ENCODE measurements around the gene TIAM1.

Gene TIAM1

DNA sequence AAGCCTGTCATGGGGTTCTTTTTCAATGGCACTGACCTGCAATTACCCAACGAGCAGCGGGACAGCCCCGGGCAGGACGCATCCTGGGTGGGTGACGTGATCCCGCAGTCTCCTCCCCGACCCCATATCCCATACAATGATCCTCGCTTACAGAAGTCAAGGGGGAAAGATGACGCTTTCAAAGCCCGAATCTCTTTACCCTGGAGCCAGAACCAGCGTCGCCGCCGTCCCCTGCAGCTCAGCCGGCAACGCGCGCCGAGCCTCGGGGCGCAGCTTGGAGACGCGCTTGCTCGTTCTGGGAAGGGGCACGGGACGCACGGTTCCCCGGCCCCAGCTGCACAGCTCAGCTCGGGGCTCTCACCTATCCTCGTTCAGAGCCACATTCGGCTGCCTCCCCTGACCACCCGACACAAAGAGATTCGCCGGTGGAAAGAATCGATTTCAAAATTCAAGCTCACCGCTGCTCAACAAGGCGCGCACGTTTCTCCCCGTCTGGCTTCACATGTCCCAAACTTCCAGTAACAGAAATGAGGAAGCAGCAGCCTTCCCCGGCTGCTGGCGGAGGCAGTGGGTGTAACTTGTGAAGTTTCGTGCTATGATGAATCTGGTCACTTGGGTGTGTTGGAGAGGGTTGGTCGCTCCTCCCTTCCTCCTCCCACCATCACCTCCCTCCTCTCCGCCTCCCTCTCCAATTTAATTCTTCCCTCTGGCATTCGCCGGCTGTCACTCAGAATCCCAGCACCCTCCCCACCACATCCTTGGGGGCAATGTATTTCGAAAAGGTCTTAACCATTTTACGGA lies at the start of gene TIAM1:
Gene TIAM1 (minus strand): TSS at position 582 of the 801 bp plus-strand sequence. CDS start 77,289 bp downstream, outside the sequence.
- peak; percentile 40 for DNase-seq

DNA sequence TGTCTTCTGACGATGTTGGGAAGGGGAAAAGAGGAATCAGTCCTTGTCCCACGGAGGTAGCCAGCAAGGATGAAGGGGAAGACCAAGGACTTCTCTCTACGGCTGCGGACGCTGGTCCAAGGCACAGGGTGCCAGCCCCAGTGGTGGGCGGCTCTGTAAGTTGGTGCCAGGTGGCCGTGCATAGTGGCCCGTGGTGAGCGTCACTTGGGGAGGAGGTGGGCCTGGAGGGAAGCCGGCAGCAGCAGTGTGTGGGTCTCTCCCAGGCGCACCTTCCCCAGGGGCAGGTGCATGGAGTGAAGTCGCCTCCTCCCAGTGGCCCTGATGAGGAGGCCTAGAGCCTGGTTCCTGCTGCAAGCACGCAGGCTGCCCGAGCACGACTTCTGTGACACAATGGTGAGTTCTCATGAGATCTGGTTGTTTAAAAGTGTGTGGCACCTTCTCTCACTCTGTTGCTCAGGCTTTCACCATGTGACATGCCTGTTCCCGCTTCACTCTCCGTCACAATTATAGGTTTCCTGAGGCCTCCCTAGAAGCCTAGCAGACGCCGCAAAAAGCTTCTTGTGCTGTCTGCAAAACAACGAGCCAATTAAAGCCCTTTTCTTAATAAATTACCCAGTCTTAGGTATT lies 43.6 kb upstream of the TIAM1 start:
- DNase-seq = no peak

- DNase-seq = no peak
These were observed 41.9 kb upstream of the TIAM1 start for GRCh38 chr21:31386006-31386405.

DNA sequence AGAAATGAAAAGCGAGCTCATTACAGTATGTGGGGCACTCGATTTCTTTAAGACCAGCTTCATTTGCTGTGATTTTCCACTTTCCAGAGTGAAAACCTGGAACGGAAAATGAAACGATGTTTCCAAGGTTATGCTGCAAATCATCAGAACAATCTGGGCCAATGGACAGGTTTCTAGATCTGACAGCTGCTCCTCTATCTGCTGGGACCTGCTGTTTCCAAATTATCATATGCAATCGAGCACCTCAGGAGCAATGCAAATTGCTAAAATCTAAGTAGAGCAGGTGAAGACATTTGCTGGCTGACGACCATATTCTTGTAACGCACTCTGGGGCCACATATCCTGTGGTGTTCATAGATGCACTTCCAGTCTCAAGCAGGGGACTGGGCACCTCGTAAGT lies 39.7 kb upstream of the TIAM1 start:
- no peak for DNase-seq

GRCh38 chr21:31382060-31382459 lies 38.0 kb upstream of the TIAM1 start:
- DNase-seq = no peak

- no peak for DNase-seq
These were observed 32.2 kb upstream of the TIAM1 start for GRCh38 chr21:31376301-31376700.

GRCh38 chr21:31374395-31374794 lies 30.3 kb upstream of the TIAM1 start:
- DNase-seq = no peak

DNA sequence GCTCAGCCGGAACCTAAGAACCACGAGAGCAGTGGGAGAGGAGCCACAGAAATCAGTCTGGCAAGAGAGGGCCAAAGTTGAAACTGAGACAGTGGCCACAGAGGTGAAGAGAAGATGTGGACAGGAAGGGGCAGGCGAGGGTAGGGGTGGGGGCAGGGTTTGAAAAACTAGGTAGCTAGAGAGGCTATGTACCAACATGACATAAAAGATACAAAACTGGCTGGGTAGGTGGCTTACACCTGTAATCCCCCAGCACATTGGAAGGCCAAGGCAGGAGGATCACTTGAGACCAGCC lies 28.4 kb upstream of the TIAM1 start:
- no peak for DNase-seq

DNA sequence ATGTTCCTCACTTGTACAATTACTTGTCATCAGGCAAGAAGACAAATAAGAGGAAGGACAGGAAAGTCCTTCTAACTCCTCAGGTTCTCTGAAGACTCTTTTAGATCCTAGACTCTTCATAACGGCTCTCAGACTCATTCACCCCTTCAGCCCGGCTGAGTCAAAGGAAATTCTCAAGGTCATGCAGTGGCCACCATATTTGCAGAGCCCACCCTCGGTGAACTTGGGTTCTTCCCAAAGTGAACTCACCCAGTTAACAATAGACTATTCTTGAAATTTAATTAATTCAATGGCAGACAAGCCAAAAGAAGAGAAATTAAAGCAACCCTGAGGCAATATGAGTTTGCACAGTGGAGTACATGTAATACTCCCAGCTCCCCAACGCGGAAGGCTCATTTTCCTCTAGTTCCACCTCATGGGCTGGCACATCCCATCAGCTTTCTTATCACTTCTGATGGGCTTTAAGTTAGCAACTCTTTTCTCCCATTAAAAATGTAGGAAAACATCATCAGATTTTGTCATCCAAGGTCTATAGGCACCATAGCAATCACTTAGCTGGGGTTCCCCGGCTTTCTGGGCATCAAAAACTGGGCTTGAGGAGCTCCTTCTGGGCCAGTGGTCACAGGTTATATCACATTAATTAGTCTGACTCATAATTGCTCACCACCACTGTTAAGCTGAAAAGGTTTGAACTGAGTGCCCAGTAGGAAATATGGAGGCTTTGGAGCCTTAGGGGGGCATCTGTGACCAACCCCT lies 27.8 kb upstream of the TIAM1 start:
- DNase-seq = no peak

GRCh38 chr21:31370893-31371544 lies 27.0 kb upstream of the TIAM1 start:
- no peak for DNase-seq

DNA sequence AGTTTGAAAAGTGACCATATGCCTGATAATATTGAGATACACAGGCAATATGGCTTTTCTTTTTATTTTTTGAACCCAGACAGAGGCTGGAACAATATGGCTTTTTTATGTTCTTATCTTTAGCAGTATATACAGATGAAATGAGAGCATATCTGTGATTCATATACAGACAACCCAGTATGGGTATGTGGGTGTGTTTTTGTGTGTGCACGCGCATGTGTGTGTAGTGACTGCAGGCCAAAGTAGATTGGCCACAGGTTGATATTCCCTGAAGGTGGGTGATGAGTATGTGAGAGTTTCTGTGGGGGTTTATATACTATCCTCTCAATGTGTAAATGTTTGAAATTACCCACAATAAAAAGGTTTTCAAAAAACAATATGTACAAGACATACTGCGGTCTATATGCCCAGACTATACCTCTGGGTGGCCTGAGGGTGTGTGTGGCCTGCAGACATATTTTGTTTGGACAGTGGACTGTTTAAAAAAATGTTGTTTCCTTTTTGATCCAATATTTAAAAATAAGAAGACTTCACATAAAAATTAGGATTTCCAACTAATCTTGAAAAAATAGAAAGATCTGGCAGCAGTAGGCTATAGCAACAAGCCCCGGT lies 26.3 kb upstream of the TIAM1 start:
- DNase-seq = no peak

GRCh38 chr21:31368361-31368760 lies 24.3 kb upstream of the TIAM1 start:
- DNase-seq = no peak

GRCh38 chr21:31367801-31368200 lies 23.7 kb upstream of the TIAM1 start:
- DNase-seq = no peak

- DNase-seq = no peak
These were observed 22.8 kb upstream of the TIAM1 start for GRCh38 chr21:31366825-31367224.

GRCh38 chr21:31364253-31364945 lies 20.3 kb upstream of the TIAM1 start:
- no peak for DNase-seq

GRCh38 chr21:31363720-31364119 lies 19.7 kb upstream of the TIAM1 start:
- DNase-seq = no peak

GRCh38 chr21:31360717-31361116 lies 16.7 kb upstream of the TIAM1 start:
- DNase-seq = no peak

GRCh38 chr21:31358158-31358557 lies 14.1 kb upstream of the TIAM1 start:
- no peak for DNase-seq

DNA sequence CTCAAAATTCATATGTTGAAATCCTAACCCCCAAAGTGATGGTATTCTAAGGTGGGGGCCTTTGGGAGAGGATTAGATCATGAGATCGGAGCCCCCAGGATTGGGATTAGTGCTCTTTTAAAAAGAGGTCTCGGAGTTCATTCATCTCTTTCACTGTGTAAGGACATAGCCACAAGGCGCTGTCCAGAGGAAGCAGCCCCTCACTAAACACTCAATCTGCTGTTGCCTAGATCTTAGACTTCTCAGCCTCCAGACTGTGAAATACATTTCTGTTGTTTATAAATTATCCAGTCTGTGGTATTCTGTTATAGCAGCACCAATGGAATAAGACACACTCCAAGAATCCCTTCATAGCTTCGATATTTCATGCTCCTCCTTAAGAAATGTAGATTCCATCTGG lies 12.4 kb upstream of the TIAM1 start:
- no peak for DNase-seq

- peak; percentile 75 for DNase-seq
These were observed 10.8 kb upstream of the TIAM1 start for GRCh38 chr21:31354604-31355443.

DNA sequence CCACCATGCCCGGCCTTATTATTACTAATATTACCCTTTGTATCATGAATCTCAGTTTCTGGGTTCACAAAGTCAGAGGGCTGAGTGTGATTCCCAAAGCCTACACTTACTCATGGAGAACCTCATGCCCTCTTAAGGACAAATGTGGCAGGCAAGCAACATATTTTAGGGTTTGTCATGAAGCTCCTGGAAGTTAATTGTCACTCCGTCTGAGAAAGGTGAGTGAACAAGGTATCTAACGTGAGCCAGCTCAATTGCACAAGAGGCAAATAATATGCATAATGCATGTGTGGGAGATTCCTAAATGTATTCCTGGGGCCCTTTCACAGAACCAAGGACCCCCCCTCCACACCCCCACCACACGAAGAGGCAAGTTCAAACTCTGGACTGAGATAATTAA lies 10.1 kb upstream of the TIAM1 start:
- DNase-seq = no peak

DNA sequence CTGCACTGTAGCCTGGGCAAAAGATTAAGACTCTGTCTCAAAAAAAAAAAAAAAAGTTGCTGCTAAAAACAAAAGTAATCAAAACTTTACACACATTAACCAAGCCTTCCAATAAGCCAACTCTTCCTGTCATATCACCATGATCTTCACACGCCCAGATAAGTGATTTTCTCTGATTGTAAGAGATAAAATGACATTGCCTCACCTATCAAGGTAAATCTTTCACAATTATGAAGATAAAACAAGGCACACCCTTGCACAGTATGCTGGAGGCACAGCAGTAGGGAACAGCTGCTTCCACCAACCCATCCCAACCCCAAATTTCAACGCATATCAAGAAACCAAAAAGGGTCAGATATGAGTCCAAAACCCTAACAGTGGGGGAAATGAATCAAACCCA lies 8.8 kb upstream of the TIAM1 start:
- DNase-seq = no peak

Data from CD4-positive, alpha-beta T cell treated with Interferon gamma for 1 hour (primary cell).